ENCODE measurements around the gene CHKB.

The CHKB gene

GRCh38 chr22:50597097-50597496, 14.4 kb upstream of the CHKB start:
- TF ChIP-seq CTCF (IDR thresholded peaks at IDR 0.05; ENCODE audit: low read depth, low read length), result no peak
- Histone ChIP-seq H3K9me3 (ENCODE audit: severe bottlenecking) (no peaks in the 10 kb centered on the region), H3K4me3 (ENCODE audit: low read depth, low read length) (no peak overlapping the region), H3K27me3 (ENCODE audit: insufficient read depth, low read depth, severe bottlenecking) (no peaks in the 10 kb centered on the region), H3K36me3 (peaks cover 12% of the 10 kb centered on the region), H3K27ac (no peak overlapping the region)
- DNase-seq, result no peak

GRCh38 chr22:50595189-50595588, 12.5 kb upstream of the CHKB start:
- no peak overlapping the region for H3K27ac ChIP-seq
- H3K9me3 ChIP-seq (ENCODE audit: severe bottlenecking), result no peaks in the 10 kb centered on the region
- H3K27me3 ChIP-seq (ENCODE audit: insufficient read depth, low read depth, severe bottlenecking), result no peaks in the 10 kb centered on the region
- no peak for DNase-seq
- H3K4me3 ChIP-seq (ENCODE audit: low read depth, low read length), result no peak overlapping the region
- no peak for TF ChIP-seq CTCF (IDR thresholded peaks at IDR 0.05; ENCODE audit: low read depth, low read length)
- H3K36me3 ChIP-seq, result peaks cover 9% of the 10 kb centered on the region

- H3K9me3 ChIP-seq (ENCODE audit: severe bottlenecking), result no peaks in the 10 kb centered on the region
- no peak for TF ChIP-seq CTCF (IDR thresholded peaks at IDR 0.05; ENCODE audit: low read depth, low read length)
- H3K27me3 ChIP-seq (ENCODE audit: insufficient read depth, low read depth, severe bottlenecking), result no peaks in the 10 kb centered on the region
- peaks cover 10% of the 10 kb centered on the region; the same call in 1 of the 2 replicates for H3K36me3 ChIP-seq
- no peak overlapping the region for H3K27ac ChIP-seq
- H3K4me3 ChIP-seq (ENCODE audit: low read depth, low read length), result no peak overlapping the region
- DNase-seq, result no peak
Observed at GRCh38 chr22:50587407-50587806, 4.8 kb upstream of the CHKB start.

GRCh38 chr22:50586416-50586815, 3.8 kb upstream of the CHKB start:
- Histone ChIP-seq H3K9me3 (ENCODE audit: severe bottlenecking) (no peaks in the 10 kb centered on the region), H3K27ac (no peak overlapping the region), H3K4me3 (ENCODE audit: low read depth, low read length) (no peak overlapping the region), H3K36me3 (peaks cover 11% of the 10 kb centered on the region; the same call in 1 of the 2 replicates), H3K27me3 (ENCODE audit: insufficient read depth, low read depth, severe bottlenecking) (no peaks in the 10 kb centered on the region)
- no peak for TF ChIP-seq CTCF (IDR thresholded peaks at IDR 0.05; ENCODE audit: low read depth, low read length)
- DNase-seq, result no peak

GRCh38 chr22:50585781-50586180, 3.1 kb upstream of the CHKB start:
- Histone ChIP-seq H3K4me3 (ENCODE audit: low read depth, low read length) (no peak overlapping the region), H3K36me3 (peaks cover 14% of the 10 kb centered on the region), H3K9me3 (ENCODE audit: severe bottlenecking) (no peaks in the 10 kb centered on the region), H3K27ac (no peak overlapping the region), H3K27me3 (ENCODE audit: insufficient read depth, low read depth, severe bottlenecking) (no peaks in the 10 kb centered on the region)
- no peak for TF ChIP-seq CTCF (IDR thresholded peaks at IDR 0.05; ENCODE audit: low read depth, low read length)
- no peak for DNase-seq

- H3K4me3 ChIP-seq (ENCODE audit: low read depth, low read length), result no peak overlapping the region
- H3K27me3 ChIP-seq (ENCODE audit: insufficient read depth, low read depth, severe bottlenecking), result no peaks in the 10 kb centered on the region
- H3K36me3 ChIP-seq, result peaks cover 19% of the 10 kb centered on the region
- H3K9me3 ChIP-seq (ENCODE audit: severe bottlenecking), result no peaks in the 10 kb centered on the region
- no peak for DNase-seq
- TF ChIP-seq CTCF (IDR thresholded peaks at IDR 0.05; ENCODE audit: low read depth, low read length), result no peak
- H3K27ac ChIP-seq, result no peak overlapping the region
Observed at GRCh38 chr22:50585238-50585637, 2.6 kb upstream of the CHKB start.

Measured in WERI-Rb-1 (cell line).